ENCODE results near the gene CYFIP1. TPM values are rescaled to one million over a fixed set of nuclear protein-coding genes. Genes with fewer than 3 reads are reported as not detected.
A peak's percentile ranks its signal among the peaks of the same experiment; 100 is the strongest.

Gene CYFIP1
- total and polyA plus RNA-seq, 2 of the 8 experiments (the other 6 are each of a cell fraction or from before 2014, with no cell fraction given): 38.6 to 81.7 TPM

GRCh38 chr15:22874256-22874655 lies 105.9 kb downstream of the CYFIP1 start:
- Histone ChIP-seq H2BK12ac (ENCODE audit: low read depth, low read length) (no peak overlapping the region), H3K4me1 (replicated peaks in 1 of 4; ENCODE audit: control insufficient read depth in 3 of 4, insufficient read depth in 4 of 4, low read length in 3 of 4) (peaks cover 0 to 6% (median 5%) of the 10 kb centered on the region in 4 experiments; a peak in 4 of 7 replicates), H3K4ac (replicated peaks; ENCODE audit: insufficient read length, low read depth, low read length) (no peak overlapping the region), H3K27ac (ENCODE audit: low read depth, low read length) (no peak overlapping the region; the same call in 1 of the 2 replicates), H4K8ac (ENCODE audit: extremely low read depth, insufficient read depth, low read length) (peak overlapping the region; percentile 71; the same call in 1 of the 2 replicates), H2BK20ac (ENCODE audit: low read length) (no peak overlapping the region), H3K9me3 (ENCODE audit: insufficient read depth in 2 of 2, low read depth in 1 of 2, low read length in 1 of 2) (no peaks in the 10 kb centered on the region; a peak in 1 of 4 replicates), H3K79me1 (ENCODE audit: low read depth, low read length) (no peaks in the 10 kb centered on the region), H3K4me3 (ENCODE audit: extremely low read depth in 1 of 4, insufficient read depth in 2 of 4, low read depth in 3 of 4, low read length in 4 of 4) (no peak overlapping the region), H4K5ac (ENCODE audit: insufficient read length, low read depth, low read length) (no peak overlapping the region), H4K91ac (replicated peaks; ENCODE audit: insufficient read length, low read length) (no peak overlapping the region), H3K79me2 (ENCODE audit: control insufficient read depth in 1 of 2, insufficient read depth in 2 of 2, low read length in 2 of 2) (no peaks in the 10 kb centered on the region), H2BK120ac (replicated peaks; ENCODE audit: low read depth, low read length) (no peak overlapping the region), H4K20me1 (replicated peaks in 1 of 2; ENCODE audit: control insufficient read depth in 1 of 2, insufficient read depth in 2 of 2, low read length in 2 of 2) (no peaks in the 10 kb centered on the region), H3K27me3 (replicated peaks in 1 of 4; ENCODE audit: control insufficient read depth in 3 of 4, extremely low read depth in 1 of 4, insufficient read depth in 3 of 4, low read length in 3 of 4) (no peaks in the 10 kb centered on the region), H2BK15ac (ENCODE audit: low read length) (no peak overlapping the region), H3K9ac (replicated peaks in 1 of 4; ENCODE audit: extremely low read depth in 1 of 4, low read depth in 3 of 4, low read length in 3 of 4) (no peak overlapping the region), H3K18ac (ENCODE audit: extremely low read depth, low read length) (no peak overlapping the region), H2BK5ac (ENCODE audit: low read depth, low read length) (no peak overlapping the region), H2AK5ac (ENCODE audit: low read depth, low read length) (no peak overlapping the region), H3K36me3 (ENCODE audit: control insufficient read depth in 2 of 4, insufficient read depth in 4 of 4, low read length in 3 of 4) (peaks cover 4 to 6% (median 5%) of the 10 kb centered on the region in 4 experiments; a peak in 6 of 8 replicates), H2AFZ (ENCODE audit: low read length) (no peak overlapping the region), H3K23me2 (ENCODE audit: low read depth, low read length) (no peaks in the 10 kb centered on the region), H3K56ac (replicated peaks; ENCODE audit: insufficient read length, low read depth, low read length) (no peak overlapping the region), H3K23ac (ENCODE audit: insufficient read length) (no peak overlapping the region), H3K4me2 (ENCODE audit: insufficient read depth in 1 of 2, low read depth in 2 of 2, low read length in 2 of 2) (no peak overlapping the region), H3K14ac (ENCODE audit: insufficient read length) (no peak overlapping the region)
- ChIA-PET CTCF (ENCODE audit: partially characterized antibody) (interaction anchor here (1.0 to 1.1 kb wide), 2 partner anchors 10 to 162 kb away, joined by 5 read pairs; no protein-coding TSS in a partner anchor), POLR2A (ENCODE audit: partially characterized antibody) (interaction anchor here (0.6 to 1.5 kb wide), 2 partner anchors 8 to 542 kb away, joined by 3 to 4 read pairs; no protein-coding TSS in a partner anchor)
- FAIRE-seq: no peak
- 98% methylated on average over 8 of the region's 8 CpGs; no CpG with 5 or more reads in 1 of the 2 experiments for WGBS, 2 experiments (ENCODE audit: extremely low coverage in 1 of 2, insufficient coverage in 1 of 2, insufficient read length in 1 of 2, insufficient replicate concordance in 2 of 2, low coverage in 1 of 2, low lambda C conversion rate in 2 of 2, missing lambda C conversion rate in 1 of 2)
- DNase-seq (ENCODE audit: low read depth in 1 of 2, low spot score in 2 of 2): no peak
- no peak for TF ChIP-seq POLR2AphosphoS5 (IDR thresholded peaks at IDR 0.05; ENCODE audit: low read depth, low read length)
- TF ChIP-seq ATF3 (IDR thresholded peaks at IDR 0.05; ENCODE audit: insufficient read depth, low read depth, low read length): no peak
- TF ChIP-seq RFX5 (IDR thresholded peaks at IDR 0.05; ENCODE audit: borderline replicate concordance, low read depth, low read length): no peak
- TF ChIP-seq CTCF (IDR thresholded peaks at IDR 0.05; ENCODE audit: control extremely low read depth in 1 of 3, insufficient read depth in 1 of 3, low read depth in 1 of 3, low read length in 3 of 3): no peak
- no peak for TF ChIP-seq EZH2 (IDR thresholded peaks at IDR 0.05; ENCODE audit: low read depth, low read length, severe bottlenecking)
- TF ChIP-seq PHF8 (conservative IDR thresholded peaks at IDR 0.05; ENCODE audit: low read depth, low read length): no peak
- TF ChIP-seq GTF2F1 (IDR thresholded peaks at IDR 0.05; ENCODE audit: borderline replicate concordance, low read depth, low read length): no peak
- TF ChIP-seq MAX (IDR thresholded peaks at IDR 0.05): no peak
- TF ChIP-seq CEBPB (IDR thresholded peaks at IDR 0.05; ENCODE audit: low read depth, low read length): no peak
- no peak for TF ChIP-seq BACH1 (IDR thresholded peaks at IDR 0.05; ENCODE audit: low read length)

Data from H1 (cell line).